Measurements from ENCODE around the gene PRIM2. TPM values are rescaled to one million over a fixed set of nuclear protein-coding genes. Genes with fewer than 3 reads are reported as not detected.
"Not testable (repeated sequence)": the region's sequence is repeated elsewhere in the genome, so short reads cannot be mapped to it uniquely, and the experiment has no call there.

The PRIM2 gene
- polyA plus RNA-seq, 3 donors, result 17.3 to 20.9 (median 20.5) TPM

GRCh38 chr6:57358319-57358718 is 40.9 kb downstream of the PRIM2 start:
- not testable (repeated sequence) for DNase-seq (ENCODE audit: low read depth in 3 of 3, low spot score in 2 of 3)

- DNase-seq (ENCODE audit: low read depth in 3 of 3, low spot score in 2 of 3), result not testable (repeated sequence)
These were observed 42.3 kb downstream of the PRIM2 start for GRCh38 chr6:57359766-57360165.

GRCh38 chr6:57362340-57362739 is 44.9 kb downstream of the PRIM2 start:
- DNase-seq (ENCODE audit: low read depth in 3 of 3, low spot score in 2 of 3), result not testable (repeated sequence)

- DNase-seq (ENCODE audit: low read depth in 3 of 3, low spot score in 2 of 3), result not testable (repeated sequence)
These were observed 47.7 kb downstream of the PRIM2 start for GRCh38 chr6:57365076-57365583.

GRCh38 chr6:57368965-57369731 is 51.7 kb downstream of the PRIM2 start:
- not testable (repeated sequence) for DNase-seq (ENCODE audit: low read depth in 3 of 3, low spot score in 2 of 3)

- not testable (repeated sequence) for DNase-seq (ENCODE audit: low read depth in 3 of 3, low spot score in 2 of 3)
These were observed 54.3 kb downstream of the PRIM2 start for GRCh38 chr6:57371779-57372178.

GRCh38 chr6:57374764-57375163 is 57.3 kb downstream of the PRIM2 start:
- not testable (repeated sequence) for DNase-seq (ENCODE audit: low read depth in 3 of 3, low spot score in 2 of 3)

DNA sequence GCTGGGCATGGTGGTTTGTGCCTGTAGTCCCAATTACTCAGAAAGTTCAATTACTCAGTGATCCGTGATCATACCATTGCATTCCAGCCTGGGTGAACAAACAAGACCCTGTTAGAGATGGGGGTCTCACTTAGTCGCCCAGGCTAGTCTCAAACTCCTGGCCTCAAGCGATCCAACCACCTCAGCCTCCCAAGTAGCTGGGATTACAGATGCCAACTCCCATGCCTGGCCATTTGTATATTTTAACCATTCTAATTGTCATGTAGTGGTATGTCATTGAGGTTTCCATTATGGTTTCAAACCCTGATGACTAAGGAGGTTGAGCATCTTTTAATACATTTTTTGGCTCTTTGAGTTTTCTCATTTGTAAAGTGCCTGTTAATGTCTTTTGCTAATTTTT is 58.7 kb downstream of the PRIM2 start:
- not testable (repeated sequence) for DNase-seq (ENCODE audit: low read depth in 3 of 3, low spot score in 2 of 3)

GRCh38 chr6:57389038-57389592 is 71.7 kb downstream of the PRIM2 start:
- DNase-seq (ENCODE audit: low read depth in 3 of 3, low spot score in 2 of 3), result not testable (repeated sequence)

DNA sequence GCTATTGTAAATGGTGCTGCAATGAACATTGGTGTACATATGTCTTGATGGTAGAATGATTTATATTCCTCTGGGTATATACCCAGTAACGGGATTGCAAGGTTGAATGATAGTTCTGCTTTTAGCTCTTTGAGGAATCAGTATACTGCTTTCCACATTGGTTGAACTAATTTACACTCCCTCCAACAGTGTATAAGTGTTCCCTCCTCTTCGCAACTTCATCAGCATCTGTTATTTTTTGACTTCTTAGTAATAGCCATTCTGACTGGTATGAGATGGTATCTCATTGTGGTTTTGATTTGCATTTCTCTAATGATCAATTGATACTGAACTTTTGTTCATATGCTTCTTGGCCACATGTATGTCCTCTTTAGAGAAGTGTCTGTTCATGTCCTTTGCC is 73.4 kb downstream of the PRIM2 start:
- DNase-seq (ENCODE audit: low read depth in 3 of 3, low spot score in 2 of 3), result not testable (repeated sequence)

GRCh38 chr6:57392047-57392446 is 74.6 kb downstream of the PRIM2 start:
- not testable (repeated sequence) for DNase-seq (ENCODE audit: low read depth in 3 of 3, low spot score in 2 of 3)

DNA sequence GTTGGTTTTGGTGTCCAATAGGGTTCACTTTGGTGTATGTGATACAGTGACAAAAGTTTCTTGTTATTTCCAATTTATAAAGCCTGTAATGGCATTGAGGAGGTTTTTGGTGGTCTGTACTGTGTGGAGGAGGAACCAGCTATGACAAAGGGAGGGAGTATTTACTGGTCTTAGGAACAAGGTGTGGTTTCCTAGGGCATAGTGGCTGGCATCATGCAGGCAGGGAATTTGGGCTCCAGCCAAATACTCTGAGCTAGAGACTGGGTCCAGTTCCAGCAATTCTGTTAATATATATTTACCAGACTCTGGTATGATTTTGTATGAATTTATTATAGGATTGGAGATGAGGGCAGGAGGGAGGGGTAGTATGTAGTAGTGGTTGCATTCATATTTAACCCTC is 101.9 kb downstream of the PRIM2 start:
- DNase-seq (ENCODE audit: low read depth in 3 of 3, low spot score in 2 of 3), result not testable (repeated sequence)

DNA sequence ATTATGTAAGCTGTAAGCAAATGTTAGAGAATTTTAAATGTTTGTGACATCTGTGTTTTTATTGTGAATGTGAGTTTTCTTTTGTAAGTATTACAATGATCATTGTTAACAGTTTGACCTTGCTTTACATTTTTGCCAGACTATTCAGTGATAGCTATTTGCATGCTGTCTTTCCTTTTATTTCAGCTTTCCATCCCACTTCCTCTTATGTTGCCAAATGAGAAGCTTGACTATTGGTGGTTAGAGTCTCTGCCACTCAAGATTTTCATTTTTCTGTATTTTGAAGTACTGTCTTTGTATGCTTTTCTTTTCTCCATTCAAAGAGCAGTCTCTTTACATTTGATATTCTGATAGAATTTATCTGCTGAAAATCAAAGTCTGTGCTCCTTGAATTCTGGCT is 104.1 kb downstream of the PRIM2 start:
- DNase-seq (ENCODE audit: low read depth in 3 of 3, low spot score in 2 of 3), result no peak

- no peak for DNase-seq (ENCODE audit: low read depth in 3 of 3, low spot score in 2 of 3)
These were observed 106.0 kb downstream of the PRIM2 start for GRCh38 chr6:57423468-57423867.

GRCh38 chr6:57431742-57432141 is 114.3 kb downstream of the PRIM2 start:
- DNase-seq (ENCODE audit: low read depth in 3 of 3, low spot score in 2 of 3), result not testable (repeated sequence)

DNA sequence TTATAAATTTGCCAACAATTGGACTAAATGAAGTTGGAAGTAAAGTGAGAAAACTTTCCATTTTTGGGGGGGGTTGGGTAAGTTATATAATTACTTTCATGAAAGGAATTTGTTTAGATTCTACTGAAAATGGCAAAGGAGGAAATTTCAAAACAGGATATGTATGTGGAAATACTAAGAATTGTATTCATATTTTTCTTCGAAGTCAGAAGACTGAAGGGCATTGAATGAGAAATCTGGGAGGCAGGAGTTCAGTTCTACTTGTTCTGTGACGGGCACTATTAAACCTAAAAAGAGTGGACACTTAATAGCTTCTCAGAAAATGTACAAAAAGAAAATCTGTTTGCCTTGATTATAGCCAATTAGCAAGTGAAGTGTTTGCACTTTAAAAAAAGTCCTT is 114.7 kb downstream of the PRIM2 start:
- DNase-seq (ENCODE audit: low read depth in 3 of 3, low spot score in 2 of 3), result no peak

DNA sequence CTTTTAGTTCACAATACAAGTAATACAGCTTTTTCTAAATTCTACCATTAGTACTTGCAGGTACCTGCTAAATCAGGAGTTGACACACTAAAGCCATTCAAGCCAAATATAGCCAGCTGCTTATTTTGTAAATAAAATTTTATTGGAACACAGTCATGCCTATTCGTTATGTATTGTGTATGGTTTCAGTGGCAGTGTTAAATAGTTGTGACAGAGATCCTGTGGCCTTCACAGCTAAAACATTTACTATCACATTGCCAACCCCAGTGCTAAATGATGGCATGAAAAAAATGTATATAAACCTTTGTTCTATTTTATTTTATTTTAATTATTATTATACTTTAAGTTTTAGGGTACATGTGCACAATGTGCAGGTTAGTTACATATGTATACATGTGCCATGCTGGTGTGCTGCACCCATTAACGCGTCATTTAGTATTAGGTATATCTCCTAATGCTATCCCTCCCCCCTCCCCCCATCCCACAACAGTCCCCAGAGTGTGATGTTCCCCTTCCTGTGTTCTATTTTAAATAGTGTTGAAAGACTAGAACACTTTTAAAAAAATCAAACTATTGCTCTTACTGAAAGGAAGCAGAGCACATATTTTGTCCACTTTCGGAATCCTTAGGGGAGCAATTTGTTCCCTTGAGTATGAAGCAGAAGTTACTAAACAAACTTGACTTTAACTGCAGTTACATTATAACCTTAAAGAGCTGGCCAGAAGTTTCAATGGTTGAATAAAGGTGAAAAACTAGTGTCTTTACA is 115.7 kb downstream of the PRIM2 start:
- no peak for DNase-seq (ENCODE audit: low read depth in 3 of 3, low spot score in 2 of 3)

- not testable (repeated sequence) for DNase-seq (ENCODE audit: low read depth in 3 of 3, low spot score in 2 of 3)
These were observed 116.4 kb downstream of the PRIM2 start for GRCh38 chr6:57433790-57434189.

DNA sequence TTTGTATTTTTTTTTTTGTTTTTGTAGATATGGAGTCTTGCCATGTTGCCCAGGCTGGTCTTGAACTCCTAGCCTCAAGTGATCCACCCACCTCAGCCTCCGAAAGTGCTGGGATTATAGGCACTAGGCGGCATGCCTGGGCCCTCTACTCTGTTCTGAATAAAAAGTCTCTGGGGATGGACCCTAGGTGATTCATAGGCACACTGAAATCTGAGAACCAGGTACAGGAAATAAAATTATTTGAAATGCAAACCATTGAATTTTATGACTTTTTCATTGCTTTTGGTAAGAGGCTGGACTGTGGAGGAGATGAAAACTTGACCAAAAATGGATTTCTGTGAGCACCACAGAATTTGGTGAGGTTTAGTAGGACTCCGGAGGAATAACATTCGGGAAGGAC is 117.5 kb downstream of the PRIM2 start:
- DNase-seq (ENCODE audit: low read depth in 3 of 3, low spot score in 2 of 3), result no peak

DNA sequence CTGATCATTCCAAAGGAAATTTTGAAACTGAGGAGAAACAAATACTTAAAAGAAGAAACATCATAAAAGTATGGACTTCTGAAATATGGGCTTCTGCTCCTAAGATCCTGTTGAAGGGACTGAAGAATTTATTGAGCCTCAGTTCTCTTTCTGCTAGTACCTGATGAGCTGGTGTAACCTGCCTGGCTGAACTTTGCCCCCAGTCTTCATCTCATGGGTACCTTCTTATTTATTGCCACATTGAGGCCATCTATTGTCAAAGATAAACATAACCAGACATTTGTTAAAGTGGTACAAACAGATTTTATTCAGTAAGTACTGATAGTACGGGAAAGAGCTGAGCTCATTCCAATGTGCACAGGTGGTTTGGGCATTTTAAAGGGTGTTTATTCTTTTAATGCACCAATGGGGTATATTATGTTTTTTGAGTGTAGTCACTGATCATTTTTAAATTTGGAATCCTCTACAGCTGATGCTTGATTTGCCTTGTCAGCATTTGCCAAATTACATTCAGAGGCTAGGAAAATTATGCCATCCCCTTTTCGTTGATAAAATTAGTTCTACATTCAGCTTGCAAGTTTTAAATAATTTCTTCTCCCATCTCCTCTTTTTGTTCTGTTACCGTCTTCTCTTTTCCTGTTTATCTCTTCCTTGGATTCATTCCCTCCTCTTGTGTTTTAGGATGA is 118.2 kb downstream of the PRIM2 start:
- no peak for DNase-seq (ENCODE audit: low read depth in 3 of 3, low spot score in 2 of 3)

DNA sequence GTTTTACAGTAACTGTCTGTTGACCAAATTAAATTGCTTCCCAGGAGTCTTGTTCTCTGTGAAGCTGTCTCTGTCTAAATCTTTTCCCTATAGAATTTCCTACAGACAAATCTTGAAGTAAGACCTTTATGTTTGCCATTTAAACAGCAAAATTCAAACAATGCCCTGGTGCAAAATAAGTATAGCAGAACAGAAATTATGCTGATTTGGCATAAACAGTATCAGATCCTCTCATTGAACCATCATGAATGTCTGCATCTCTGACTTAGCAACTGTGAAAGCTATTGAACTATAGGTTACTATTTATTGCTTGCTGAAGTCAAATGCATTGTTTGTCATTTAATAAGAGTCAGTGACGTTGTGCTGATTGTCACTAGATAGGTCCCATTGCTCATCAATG is 123.3 kb downstream of the PRIM2 start:
- not testable (repeated sequence) for DNase-seq (ENCODE audit: low read depth in 3 of 3, low spot score in 2 of 3)
